Panc1 (cell line): Measurements from ENCODE around the gene MRC1. TPM values are rescaled to one million over a fixed set of nuclear protein-coding genes. Genes with fewer than 3 reads are reported as not detected.

Experiments
- ATAC-seq: fragments of 200-7000 bp; cut with Tn5 transposase; 2 replicates; pipeline ENCODE4 v1.9.1; 2020; ENCODE audit warnings: mild to moderate bottlenecking, moderate library complexity
- BruUV-seq: library from RNA; stranded (reverse); fragments of 400-500 nt; replicated peaks from 2 replicates; lab custom pipeline; 2021; lab: Mats Ljungman, UMichigan
- CTCF ChIA-PET: fragments of 300-600 bp; sonication (Branson Sonifier 250); formaldehyde crosslinking; loops from one replicate; lab custom pipeline; 2022; ENCODE audit warnings: antibody characterized with exemption; lab: Charles Lee
- POLR2A ChIA-PET: fragments of 300-600 bp; sonication (Branson Sonifier 250); formaldehyde crosslinking; loops from one replicate; lab custom pipeline; 2022; ENCODE audit warnings: antibody characterized with exemption; lab: Charles Lee
- DNase-seq: peaks from one replicate; pipeline ENCODE4 v3.0.0-alpha.2; 2010; ENCODE audit warnings: low read depth, low spot score
- H3K27ac ChIP-seq: 2 replicates; pipeline ENCODE4 v1.5.1; 2011; ENCODE audit warnings: mild to moderate bottlenecking, low read length, inconsistent platforms
- H3K27me3 ChIP-seq: fragments of 200-500 bp; sonication (Bioruptor generic); 2 replicates; pipeline ENCODE4 v1.6.0; 2014; ENCODE audit warnings: low read length, inconsistent platforms; ENCODE audit not compliant: control insufficient read depth, insufficient read depth
- H3K36me3 ChIP-seq: fragments of 200-500 bp; sonication (Bioruptor generic); 2 replicates; pipeline ENCODE4 v1.5.1; 2014; ENCODE audit warnings: inconsistent platforms, mild to moderate bottlenecking, low read length, moderate library complexity; ENCODE audit not compliant: control insufficient read depth, insufficient read depth
- H3K4me1 ChIP-seq: 2 replicates; pipeline ENCODE4 v1.5.1; 2011; ENCODE audit warnings: inconsistent platforms, mild to moderate bottlenecking, low read length, moderate library complexity; ENCODE audit not compliant: control insufficient read depth, insufficient read depth
- H3K4me3 ChIP-seq, 2 experiments: 2 replicates each; pipeline ENCODE4 v1.5.1; 2011 to 2012; ENCODE audit warnings: low read depth in 2 of 2, low read length in 2 of 2, mild to moderate bottlenecking in 2 of 2, inconsistent platforms in 1 of 2, moderate library complexity in 1 of 2
- H3K9me3 ChIP-seq: fragments of 200-500 bp; sonication (Bioruptor generic); 2 replicates; pipeline ENCODE4 v1.5.1; 2014; ENCODE audit warnings: low read depth, mild to moderate bottlenecking, inconsistent platforms, low read length, moderate library complexity; ENCODE audit not compliant: control insufficient read depth, insufficient read depth
- CTCF ChIP-seq: fragments of 450-650 bp; IDR thresholded peaks from 2 replicates; pipeline ENCODE4 v1.5.1; 2017; ENCODE audit warnings: mild to moderate bottlenecking
- POLR2AphosphoS5 ChIP-seq: IDR thresholded peaks from 2 replicates; pipeline ENCODE4 v1.6.1; 2012; ENCODE audit warnings: mild to moderate bottlenecking, low read depth, low read length, moderate library complexity
- REST ChIP-seq, 2 experiments: IDR thresholded peaks; 2 replicates each; pipeline ENCODE4 v1.6.1; 2011 to 2012; ENCODE audit warnings: low read depth in 2 of 2, control low read depth in 1 of 2, low read length in 1 of 2, mild to moderate bottlenecking in 1 of 2, moderate library complexity in 1 of 2; ENCODE audit not compliant: insufficient read depth in 1 of 2
- SIN3A ChIP-seq: IDR thresholded peaks from 2 replicates; pipeline ENCODE4 v1.6.1; 2012; ENCODE audit warnings: low read depth, mild to moderate bottlenecking, low read length, moderate library complexity, borderline replicate concordance; ENCODE audit not compliant: insufficient read depth
- TCF7L2 ChIP-seq: IDR thresholded peaks from 2 replicates; pipeline ENCODE4 v1.6.1; 2011; ENCODE audit warnings: mild to moderate bottlenecking, low read depth, low read length, inconsistent platforms
- in situ Hi-C: cut with HindIII; loops from 2 replicates; pipeline ENCODE4 v1.10.0; 2016; ENCODE audit warnings: low sequenced_read_pairs, low pct_unique_long_range_greater_than_20kb
- intact Hi-C: fragments of 100-400 bp; cut with micrococcal nuclease; formaldehyde crosslinking; loops from one replicate; pipeline ENCODE4 v1.10.0; 2022; ENCODE audit not compliant: unreplicated experiment
- total RNA-seq: library from RNA; stranded (reverse); gene quantifications from one replicate; pipeline ENCODE4 v1.2.1, GENCODE V29; 2021; ENCODE audit not compliant: unreplicated experiment

The MRC1 gene
- total RNA-seq, 1 experiment from 2014 or later, result 0.21 TPM

DNA sequence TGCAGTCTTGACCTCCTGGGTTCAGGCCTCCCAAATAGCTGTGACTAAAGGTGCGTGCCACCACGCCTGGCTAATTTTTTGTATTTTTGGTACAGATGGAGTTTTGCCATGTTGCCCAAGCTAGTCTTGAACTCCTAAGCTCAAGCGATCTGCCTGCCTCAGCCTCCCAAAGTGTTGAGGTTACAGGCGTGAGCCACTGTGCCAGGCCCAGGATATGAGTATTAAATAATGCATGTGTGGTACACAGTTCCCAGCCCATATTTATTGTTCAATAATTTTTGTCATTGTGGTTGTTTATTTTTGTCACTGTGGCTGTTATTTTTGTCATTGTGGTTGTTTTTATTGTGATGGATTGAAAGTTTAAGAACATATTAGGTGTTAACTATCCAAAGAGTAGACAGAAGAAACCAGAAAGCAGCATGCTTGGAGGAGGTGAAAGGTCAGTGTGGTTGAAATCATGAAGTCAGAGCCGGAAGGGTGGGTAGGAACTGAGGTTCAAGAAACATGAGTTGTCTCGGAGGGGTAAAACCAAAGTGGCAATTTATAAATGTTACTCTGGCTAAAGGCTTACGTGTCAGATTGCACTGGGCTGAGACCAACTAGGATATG, 45.0 kb downstream of the MRC1 start:
- ATAC-seq, result no peak
- ChIA-PET CTCF (no interaction called here), POLR2A (no interaction called here)
- no peak overlapping the region for H3K4me3 ChIP-seq
- no peak overlapping the region for H3K27ac ChIP-seq
- no peaks in the 10 kb centered on the region for H3K27me3 ChIP-seq
- H3K9me3 ChIP-seq, result no peaks in the 10 kb centered on the region
- DNase-seq, result no peak
- H3K4me1 ChIP-seq, result no peaks in the 10 kb centered on the region
- no peak for TF ChIP-seq TCF7L2
- TF ChIP-seq REST (IDR thresholded peaks at IDR 0.05; ENCODE audit: insufficient read depth in 1 of 2, low read depth in 2 of 2, low read length in 1 of 2), result no peak
- TF ChIP-seq CTCF, result no peak
- no peak for TF ChIP-seq SIN3A
- TF ChIP-seq POLR2AphosphoS5, result no peak
- in situ Hi-C loops (no loop called here), intact Hi-C loops (no loop called here)
- BruUV-seq, result no TSS peak
- no peaks in the 10 kb centered on the region for H3K36me3 ChIP-seq

DNA sequence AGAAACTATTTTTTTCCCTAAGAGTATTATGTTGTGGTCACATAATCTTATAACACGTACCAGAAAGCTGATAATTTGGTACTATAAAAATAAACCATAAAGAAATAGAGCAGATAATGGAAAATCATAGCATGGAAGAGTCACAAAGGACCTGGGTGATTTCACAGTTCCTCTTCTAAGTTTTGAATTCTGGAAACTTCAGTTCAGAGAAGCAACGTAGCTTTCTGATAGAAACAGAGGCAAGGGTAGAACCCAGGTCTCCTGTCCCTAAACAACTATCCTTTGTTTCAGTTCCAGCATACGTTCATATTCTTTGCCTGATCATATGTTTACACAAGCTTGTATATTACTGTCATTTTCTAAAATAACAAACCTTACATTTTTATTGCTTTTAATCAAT, 47.9 kb downstream of the MRC1 start:
- POLR2A ChIA-PET, result no interaction called here
- ATAC-seq (no peak), DNase-seq (no peak)
- CTCF ChIA-PET, result no interaction called here
- in situ Hi-C loops, result no loop called here
- Histone ChIP-seq H3K4me3 (no peak overlapping the region), H3K27me3 (no peaks in the 10 kb centered on the region), H3K36me3 (no peaks in the 10 kb centered on the region), H3K27ac (no peak overlapping the region), H3K4me1 (no peaks in the 10 kb centered on the region), H3K9me3 (no peaks in the 10 kb centered on the region)
- no TSS peak for BruUV-seq
- TF ChIP-seq TCF7L2 (no peak), CTCF (no peak), SIN3A (no peak), REST (IDR thresholded peaks at IDR 0.05; ENCODE audit: insufficient read depth in 1 of 2, low read depth in 2 of 2, low read length in 1 of 2) (no peak), POLR2AphosphoS5 (no peak)
- intact Hi-C loops, result no loop called here
